Smooth muscle cell (in vitro differentiated cells): ENCODE measurements around the gene CDK8. TPM values are rescaled to one million over a fixed set of nuclear protein-coding genes. Genes with fewer than 3 reads are reported as not detected.
"Not testable (repeated sequence)": the region's sequence is repeated elsewhere in the genome, so short reads cannot be mapped to it uniquely, and the experiment has no call there.

ENCODE experiments used
- DNase-seq: peaks from one replicate; lab custom pipeline; 2025; ENCODE audit not compliant: unreplicated experiment; lab: John Stamatoyannopoulos, UW
- H2AFZ ChIP-seq: fragments of 200-600 bp; sonication (generic); 2 replicates; pipeline ENCODE4 v1.6.0; 2016; ENCODE audit warnings: antibody characterized with exemption, low read depth, mild to moderate bottlenecking
- H3F3A ChIP-seq: fragments of 200-600 bp; sonication (generic); 2 replicates; pipeline ENCODE4 v1.6.0; 2017; ENCODE audit warnings: antibody characterized with exemption, low read depth
- H3K27ac ChIP-seq: fragments of 200-600 bp; sonication (generic); 2 replicates; pipeline ENCODE4 v1.5.1; 2016; ENCODE audit warnings: low read depth, mild to moderate bottlenecking
- H3K27me3 ChIP-seq: fragments of 200-600 bp; sonication (generic); 2 replicates; pipeline ENCODE4 v1.6.1; 2016; ENCODE audit warnings: low read depth, mild to moderate bottlenecking
- H3K36me3 ChIP-seq: fragments of 200-600 bp; sonication (generic); 2 replicates; pipeline ENCODE4 v1.5.1; 2016; ENCODE audit warnings: low read depth
- H3K4me1 ChIP-seq: fragments of 200-600 bp; sonication (generic); 2 replicates; pipeline ENCODE4 v1.5.1; 2016; ENCODE audit warnings: low read depth
- H3K4me2 ChIP-seq: fragments of 200-600 bp; sonication (generic); 2 replicates; pipeline ENCODE4 v1.6.0; 2016; ENCODE audit warnings: mild to moderate bottlenecking
- H3K4me3 ChIP-seq: fragments of 200-600 bp; sonication (generic); 2 replicates; pipeline ENCODE4 v1.5.1; 2016; ENCODE audit warnings: mild to moderate bottlenecking
- H3K79me2 ChIP-seq: fragments of 200-600 bp; sonication (generic); 2 replicates; pipeline ENCODE4 v1.6.0; 2016; ENCODE audit warnings: low read depth, mild to moderate bottlenecking
- H3K9ac ChIP-seq: fragments of 200-600 bp; sonication (generic); 2 replicates; pipeline ENCODE4 v1.6.0; 2016; ENCODE audit warnings: low read depth
- H3K9me3 ChIP-seq: fragments of 200-600 bp; sonication (generic); replicated peaks from 2 replicates; pipeline ENCODE4 v1.5.1; 2016; ENCODE audit warnings: low read depth
- H4K20me1 ChIP-seq: fragments of 200-600 bp; sonication (generic); 2 replicates; pipeline ENCODE4 v1.6.0; 2016; ENCODE audit warnings: low read depth
- CTCF ChIP-seq: fragments of 200-600 bp; sonication (generic); IDR thresholded peaks from 2 replicates; pipeline ENCODE4 v1.5.1; 2017; ENCODE audit warnings: borderline replicate concordance, mild to moderate bottlenecking, antibody characterized with exemption; ENCODE audit not compliant: insufficient read depth, poor library complexity, severe bottlenecking
- WGBS: methylation state at CpG from one replicate; pipeline ENCODE4 v1.1.7; 2016; ENCODE audit warnings: low lambda C conversion rate; 5-methylcytosine and 5-hydroxymethylcytosine counted together
- polyA plus RNA-seq: library from polyadenylated mRNA; unstranded; fragments of >200 nt; fragmentation: Nextera tagmentation; extraction: Ambion mirVana; gene quantifications from 2 replicates; pipeline ENCODE4 v1.2.1, GENCODE V29; 2016
- total RNA-seq: library from RNA; depleted of rRNA; stranded (reverse); fragments of >200 nt; gene quantifications from 2 replicates; pipeline ENCODE4 v1.2.3, GENCODE V29; 2014

Gene CDK8
- total and polyA plus RNA-seq, 2 experiments from 2014 or later = 12.6 to 45.4 TPM

DNA sequence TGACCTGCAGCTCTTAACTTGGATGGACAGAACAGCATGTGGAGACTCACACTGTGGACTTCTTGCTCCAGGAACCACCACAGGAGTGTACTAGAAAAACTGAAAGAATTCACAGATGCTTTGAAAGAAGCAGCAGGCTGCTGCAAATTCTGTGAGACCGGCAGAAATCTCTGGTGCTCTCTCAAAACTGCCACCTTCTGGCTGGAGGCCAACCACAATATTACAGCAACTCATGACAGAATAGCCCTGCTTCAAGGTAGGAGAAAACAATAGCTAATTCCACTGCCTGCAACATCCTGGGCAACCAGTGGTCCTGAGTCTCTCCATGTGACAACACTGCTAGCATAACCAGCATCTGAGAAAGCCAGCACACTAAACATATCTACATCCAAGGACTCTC, 26.9 kb downstream of the CDK8 start:
- no peaks in the 10 kb centered on the region for H3F3A ChIP-seq
- no peaks in the 10 kb centered on the region for H3K27me3 ChIP-seq
- H3K4me1 ChIP-seq = no peaks in the 10 kb centered on the region
- no peak overlapping the region for H3K9ac ChIP-seq
- H3K36me3 ChIP-seq = peaks cover 3% of the 10 kb centered on the region
- no peak overlapping the region for H2AFZ ChIP-seq
- no peaks in the 10 kb centered on the region for H3K9me3 ChIP-seq
- WGBS = 87% methylated on average over 1 of the region's 1 CpG
- TF ChIP-seq CTCF = no peak
- DNase-seq = no peak
- peak overlapping the region; percentile 47 for H3K27ac ChIP-seq
- H4K20me1 ChIP-seq = peaks cover 48% of the 10 kb centered on the region
- H3K4me2 ChIP-seq = no peak overlapping the region
- H3K79me2 ChIP-seq = peaks cover 55% of the 10 kb centered on the region
- H3K4me3 ChIP-seq = no peak overlapping the region

GRCh38 chr13:26285911-26286310, 32.0 kb downstream of the CDK8 start:
- Histone ChIP-seq H3K79me2 (peaks cover 35% of the 10 kb centered on the region), H4K20me1 (peaks cover 25% of the 10 kb centered on the region)
- H3K27me3 ChIP-seq, H3K4me1 ChIP-seq, H3K4me2 ChIP-seq, H3F3A ChIP-seq, H3K9ac ChIP-seq, H3K36me3 ChIP-seq, H3K4me3 ChIP-seq, H3K9me3 ChIP-seq, H3K27ac ChIP-seq, DNase-seq, H2AFZ ChIP-seq: not testable (repeated sequence)
- 83% methylated on average over 2 of the region's 2 CpGs for WGBS

GRCh38 chr13:26288838-26289237, 34.9 kb downstream of the CDK8 start:
- H3K9ac ChIP-seq, H3K4me3 ChIP-seq, H3K36me3 ChIP-seq, H3K27ac ChIP-seq, DNase-seq, H2AFZ ChIP-seq, H3K27me3 ChIP-seq, H3K9me3 ChIP-seq, H3F3A ChIP-seq, H3K4me2 ChIP-seq, H3K4me1 ChIP-seq: not testable (repeated sequence)
- Histone ChIP-seq H3K79me2 (peaks cover 44% of the 10 kb centered on the region), H4K20me1 (peaks cover 45% of the 10 kb centered on the region)
- WGBS = 80% methylated on average over 7 of the region's 7 CpGs

DNA sequence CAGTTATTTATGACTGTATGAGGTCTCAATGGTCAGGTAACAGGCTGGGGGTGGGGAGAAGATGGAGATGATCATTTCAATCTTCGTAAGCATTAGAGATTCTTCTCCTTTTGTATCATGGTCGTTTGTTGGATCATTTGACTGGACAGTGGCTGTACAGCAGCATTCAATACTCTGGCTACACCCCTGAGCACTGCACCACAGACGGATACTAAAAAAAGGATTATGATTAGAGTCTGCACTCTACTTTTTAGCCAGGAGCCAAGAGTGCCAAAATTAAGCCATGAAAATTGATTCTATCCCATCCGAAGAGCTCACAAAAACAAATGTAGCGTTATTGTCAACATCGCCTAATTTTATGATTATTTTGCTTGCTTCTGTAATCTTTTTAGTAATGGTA, 41.9 kb downstream of the CDK8 start:
- Histone ChIP-seq H3K79me2 (peaks cover 85% of the 10 kb centered on the region), H3K4me1 (peaks cover 9% of the 10 kb centered on the region), H3K27me3 (no peaks in the 10 kb centered on the region), H4K20me1 (peaks cover 94% of the 10 kb centered on the region), H3K9ac (no peak overlapping the region), H2AFZ (no peak overlapping the region), H3K36me3 (no peaks in the 10 kb centered on the region), H3K27ac (no peak overlapping the region), H3K4me2 (no peak overlapping the region), H3K4me3 (no peak overlapping the region), H3F3A (no peaks in the 10 kb centered on the region), H3K9me3 (no peaks in the 10 kb centered on the region)
- no peak for DNase-seq
- 96% methylated on average over 6 of the region's 6 CpGs for WGBS
- TF ChIP-seq CTCF = no peak

DNA sequence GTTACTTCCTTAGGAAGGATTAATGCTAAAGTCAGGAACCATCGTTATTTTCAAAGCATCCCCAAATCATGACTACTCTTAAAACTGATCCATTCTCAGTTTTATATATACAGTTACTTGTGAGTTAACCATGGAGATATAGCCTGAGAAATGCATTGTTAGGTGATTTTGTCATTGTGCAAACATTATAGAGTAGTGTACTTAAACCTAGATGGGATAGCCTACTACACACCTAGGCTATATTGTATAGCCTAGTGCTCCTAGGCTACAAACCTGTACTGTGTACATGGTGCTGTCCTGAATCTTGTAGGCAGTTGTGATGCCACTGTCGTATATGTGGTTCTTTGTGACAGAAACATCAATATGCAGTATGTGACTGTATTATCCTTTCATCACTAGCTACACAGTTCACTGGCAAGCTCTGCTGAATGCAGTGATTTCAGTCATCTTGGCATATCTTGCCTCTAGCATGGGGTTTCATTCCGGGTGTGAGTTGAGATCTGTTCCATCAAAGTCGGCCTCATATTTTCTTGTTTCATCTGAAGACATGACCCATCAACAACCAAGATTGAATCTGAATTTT, 45.3 kb downstream of the CDK8 start:
- H3K9me3 ChIP-seq = no peaks in the 10 kb centered on the region
- DNase-seq = no peak
- H3K27me3 ChIP-seq = no peaks in the 10 kb centered on the region
- TF ChIP-seq CTCF = no peak
- H3K4me2 ChIP-seq = peak overlapping the region; percentile 61
- H3K36me3 ChIP-seq = no peaks in the 10 kb centered on the region
- no peak overlapping the region for H2AFZ ChIP-seq
- 89% methylated on average over 4 of the region's 4 CpGs for WGBS
- H3K4me1 ChIP-seq = peaks cover 9% of the 10 kb centered on the region
- H3K9ac ChIP-seq = no peak overlapping the region
- no peaks in the 10 kb centered on the region for H3F3A ChIP-seq
- H4K20me1 ChIP-seq = peaks cover 100% of the 10 kb centered on the region
- peak overlapping the region; percentile 18 for H3K27ac ChIP-seq
- H3K4me3 ChIP-seq = no peak overlapping the region
- H3K79me2 ChIP-seq = peaks cover 90% of the 10 kb centered on the region
